ENCODE measurements around the gene KIAA0513.

The KIAA0513 gene

GRCh38 chr16:85078226-85078625 is 50.6 kb downstream of the KIAA0513 start:
- H3K9me3 ChIP-seq (ENCODE audit: low read length): no peaks in the 10 kb centered on the region
- no peaks in the 10 kb centered on the region for H3K4me1 ChIP-seq (ENCODE audit: insufficient read depth, low read length)
- H3K4me3 ChIP-seq (ENCODE audit: low read depth in 1 of 2, low read length in 2 of 2): no peak overlapping the region
- no peak overlapping the region for H3K27ac ChIP-seq (ENCODE audit: low read depth, low read length)
- peaks cover 38% of the 10 kb centered on the region for H3K36me3 ChIP-seq (ENCODE audit: insufficient read depth, low read length)
- H3K27me3 ChIP-seq (ENCODE audit: control insufficient read depth in 1 of 2, insufficient read depth in 2 of 2, low read length in 2 of 2): no peaks in the 10 kb centered on the region
- no peak overlapping the region for H3K9ac ChIP-seq (ENCODE audit: low read length)

GRCh38 chr16:85078952-85079351 is 51.4 kb downstream of the KIAA0513 start:
- H3K9ac ChIP-seq (ENCODE audit: low read length): no peak overlapping the region
- H3K27ac ChIP-seq (ENCODE audit: low read depth, low read length): no peak overlapping the region
- no peaks in the 10 kb centered on the region for H3K4me1 ChIP-seq (ENCODE audit: insufficient read depth, low read length)
- peaks cover 38% of the 10 kb centered on the region for H3K36me3 ChIP-seq (ENCODE audit: insufficient read depth, low read length)
- H3K9me3 ChIP-seq (ENCODE audit: low read length): no peaks in the 10 kb centered on the region
- no peak overlapping the region for H3K4me3 ChIP-seq (ENCODE audit: low read depth in 1 of 2, low read length in 2 of 2)
- no peaks in the 10 kb centered on the region for H3K27me3 ChIP-seq (ENCODE audit: control insufficient read depth in 1 of 2, insufficient read depth in 2 of 2, low read length in 2 of 2)

GRCh38 chr16:85079785-85080570 is 52.4 kb downstream of the KIAA0513 start:
- Histone ChIP-seq H3K36me3 (ENCODE audit: insufficient read depth, low read length) (peaks cover 38% of the 10 kb centered on the region), H3K27ac (ENCODE audit: low read depth, low read length) (no peak overlapping the region)

GRCh38 chr16:85081038-85081437 is 53.4 kb downstream of the KIAA0513 start:
- Histone ChIP-seq H3K36me3 (ENCODE audit: insufficient read depth, low read length) (peaks cover 34% of the 10 kb centered on the region), H3K27me3 (ENCODE audit: control insufficient read depth in 1 of 2, insufficient read depth in 2 of 2, low read length in 2 of 2) (no peaks in the 10 kb centered on the region), H3K9ac (ENCODE audit: low read length) (no peak overlapping the region), H3K9me3 (ENCODE audit: low read length) (no peaks in the 10 kb centered on the region), H3K4me3 (ENCODE audit: low read depth in 1 of 2, low read length in 2 of 2) (no peak overlapping the region), H3K27ac (ENCODE audit: low read depth, low read length) (no peak overlapping the region), H3K4me1 (ENCODE audit: insufficient read depth, low read length) (no peaks in the 10 kb centered on the region)

More at GRCh38 chr16:85079785-85080570, 52.4 kb downstream of the KIAA0513 start:
- no peak overlapping the region for H3K4me3 ChIP-seq (ENCODE audit: low read depth in 1 of 2, low read length in 2 of 2)
- no peak overlapping the region for H3K9ac ChIP-seq (ENCODE audit: low read length)
- no peaks in the 10 kb centered on the region for H3K9me3 ChIP-seq (ENCODE audit: low read length)
- H3K4me1 ChIP-seq (ENCODE audit: insufficient read depth, low read length): no peaks in the 10 kb centered on the region
- H3K27me3 ChIP-seq (ENCODE audit: control insufficient read depth in 1 of 2, insufficient read depth in 2 of 2, low read length in 2 of 2): no peaks in the 10 kb centered on the region

- H3K9me3 ChIP-seq (ENCODE audit: low read length): no peaks in the 10 kb centered on the region
- H3K36me3 ChIP-seq (ENCODE audit: insufficient read depth, low read length): peaks cover 27% of the 10 kb centered on the region
- no peak overlapping the region for H3K27ac ChIP-seq (ENCODE audit: low read depth, low read length)
- H3K9ac ChIP-seq (ENCODE audit: low read length): no peak overlapping the region
- H3K4me3 ChIP-seq (ENCODE audit: low read depth in 1 of 2, low read length in 2 of 2): no peak overlapping the region
- H3K27me3 ChIP-seq (ENCODE audit: control insufficient read depth in 1 of 2, insufficient read depth in 2 of 2, low read length in 2 of 2): no peaks in the 10 kb centered on the region
- no peaks in the 10 kb centered on the region for H3K4me1 ChIP-seq (ENCODE audit: insufficient read depth, low read length)
These were observed 54.2 kb downstream of the KIAA0513 start for GRCh38 chr16:85081765-85082164.

GRCh38 chr16:85082173-85083050 is 54.8 kb downstream of the KIAA0513 start:
- no peaks in the 10 kb centered on the region for H3K27me3 ChIP-seq (ENCODE audit: control insufficient read depth in 1 of 2, insufficient read depth in 2 of 2, low read length in 2 of 2)
- H3K9me3 ChIP-seq (ENCODE audit: low read length): no peaks in the 10 kb centered on the region
- H3K27ac ChIP-seq (ENCODE audit: low read depth, low read length): no peak overlapping the region
- no peak overlapping the region for H3K9ac ChIP-seq (ENCODE audit: low read length)
- H3K4me3 ChIP-seq (ENCODE audit: low read depth in 1 of 2, low read length in 2 of 2): no peak overlapping the region
- no peaks in the 10 kb centered on the region for H3K4me1 ChIP-seq (ENCODE audit: insufficient read depth, low read length)
- peaks cover 29% of the 10 kb centered on the region for H3K36me3 ChIP-seq (ENCODE audit: insufficient read depth, low read length)

GRCh38 chr16:85083051-85083639 is 55.5 kb downstream of the KIAA0513 start:
- Histone ChIP-seq H3K9me3 (ENCODE audit: low read length) (no peaks in the 10 kb centered on the region), H3K27me3 (ENCODE audit: control insufficient read depth in 1 of 2, insufficient read depth in 2 of 2, low read length in 2 of 2) (no peaks in the 10 kb centered on the region), H3K27ac (ENCODE audit: low read depth, low read length) (no peak overlapping the region), H3K4me3 (ENCODE audit: low read depth in 1 of 2, low read length in 2 of 2) (no peak overlapping the region), H3K9ac (ENCODE audit: low read length) (no peak overlapping the region), H3K36me3 (ENCODE audit: insufficient read depth, low read length) (peaks cover 29% of the 10 kb centered on the region), H3K4me1 (ENCODE audit: insufficient read depth, low read length) (no peaks in the 10 kb centered on the region)

- Histone ChIP-seq H3K27me3 (ENCODE audit: control insufficient read depth in 1 of 2, insufficient read depth in 2 of 2, low read length in 2 of 2) (no peaks in the 10 kb centered on the region), H3K9me3 (ENCODE audit: low read length) (no peaks in the 10 kb centered on the region), H3K27ac (ENCODE audit: low read depth, low read length) (no peak overlapping the region), H3K36me3 (ENCODE audit: insufficient read depth, low read length) (peaks cover 12% of the 10 kb centered on the region), H3K4me1 (ENCODE audit: insufficient read depth, low read length) (no peaks in the 10 kb centered on the region), H3K9ac (ENCODE audit: low read length) (no peak overlapping the region), H3K4me3 (ENCODE audit: low read depth in 1 of 2, low read length in 2 of 2) (no peak overlapping the region)
These were observed 57.4 kb downstream of the KIAA0513 start for GRCh38 chr16:85084841-85085510.

GRCh38 chr16:85085721-85086120 is 58.1 kb downstream of the KIAA0513 start:
- no peak overlapping the region for H3K27ac ChIP-seq (ENCODE audit: low read depth, low read length)
- no peaks in the 10 kb centered on the region for H3K9me3 ChIP-seq (ENCODE audit: low read length)
- no peaks in the 10 kb centered on the region for H3K27me3 ChIP-seq (ENCODE audit: control insufficient read depth in 1 of 2, insufficient read depth in 2 of 2, low read length in 2 of 2)
- no peak overlapping the region for H3K9ac ChIP-seq (ENCODE audit: low read length)
- peaks cover 12% of the 10 kb centered on the region for H3K36me3 ChIP-seq (ENCODE audit: insufficient read depth, low read length)
- H3K4me3 ChIP-seq (ENCODE audit: low read depth in 1 of 2, low read length in 2 of 2): no peak overlapping the region
- H3K4me1 ChIP-seq (ENCODE audit: insufficient read depth, low read length): no peaks in the 10 kb centered on the region

GRCh38 chr16:85086347-85087291 is 59.0 kb downstream of the KIAA0513 start:
- H3K9me3 ChIP-seq (ENCODE audit: low read length): no peaks in the 10 kb centered on the region
- H3K4me1 ChIP-seq (ENCODE audit: insufficient read depth, low read length): no peaks in the 10 kb centered on the region
- no peak overlapping the region for H3K27ac ChIP-seq (ENCODE audit: low read depth, low read length)
- H3K4me3 ChIP-seq (ENCODE audit: low read depth in 1 of 2, low read length in 2 of 2): no peak overlapping the region
- no peak overlapping the region for H3K9ac ChIP-seq (ENCODE audit: low read length)
- no peaks in the 10 kb centered on the region for H3K27me3 ChIP-seq (ENCODE audit: control insufficient read depth in 1 of 2, insufficient read depth in 2 of 2, low read length in 2 of 2)
- peaks cover 9% of the 10 kb centered on the region for H3K36me3 ChIP-seq (ENCODE audit: insufficient read depth, low read length)
